DND-41 (cell line): ENCODE measurements around the gene RPL23.

Experiments used
- ATAC-seq: fragments of 200-7000 bp; cut with Tn5 transposase; 3 replicates; pipeline ENCODE4 v1.9.1; 2021; ENCODE audit warnings: low read depth; ENCODE audit not compliant: insufficient read depth
- DNase-seq: peaks from one replicate; pipeline ENCODE4 v3.0.0-alpha.2; 2020
- H2AFZ ChIP-seq: 2 replicates; pipeline ENCODE4 v1.6.0; 2012; ENCODE audit warnings: low read depth, low read length
- H3K27ac ChIP-seq: 2 replicates; pipeline ENCODE4 v1.5.1; 2012; ENCODE audit warnings: low read length, inconsistent platforms
- H3K27me3 ChIP-seq: fragments of 200-600 bp; sonication (generic); 2 replicates; pipeline ENCODE4 v1.6.0; 2012; ENCODE audit warnings: low read length, mild to moderate bottlenecking, inconsistent platforms; ENCODE audit not compliant: insufficient read depth, poor library complexity
- H3K36me3 ChIP-seq: 2 replicates; pipeline ENCODE4 v1.5.1; 2012; ENCODE audit warnings: low read length, inconsistent platforms; ENCODE audit not compliant: insufficient read depth
- H3K4me1 ChIP-seq: 2 replicates; pipeline ENCODE4 v1.5.1; 2012; ENCODE audit warnings: mild to moderate bottlenecking, low read length; ENCODE audit not compliant: insufficient read depth
- H3K4me2 ChIP-seq: 2 replicates; pipeline ENCODE4 v1.6.0; 2012; ENCODE audit warnings: mild to moderate bottlenecking, moderate library complexity, low read length, inconsistent platforms; ENCODE audit not compliant: insufficient read depth
- H3K4me3 ChIP-seq, 2 experiments: fragments of 200-600 bp in 1 of 2; shearing (Covaris generic) in 1 of 2; 2 replicates each; pipeline ENCODE4 v1.5.1; 2012 to 2016; ENCODE audit warnings: inconsistent platforms in 2 of 2, low read length in 2 of 2, mild to moderate bottlenecking in 2 of 2, low read depth in 1 of 2, moderate library complexity in 1 of 2
- H3K79me2 ChIP-seq: 2 replicates; pipeline ENCODE4 v1.6.0; 2012; ENCODE audit warnings: low read length, inconsistent platforms; ENCODE audit not compliant: insufficient read depth
- H3K9ac ChIP-seq: 2 replicates; pipeline ENCODE4 v1.6.0; 2012; ENCODE audit warnings: low read depth, mild to moderate bottlenecking, inconsistent platforms, low read length, moderate library complexity
- H3K9me3 ChIP-seq: 2 replicates; pipeline ENCODE4 v1.5.1; 2012; ENCODE audit warnings: low read length, moderate library complexity, mild to moderate bottlenecking, inconsistent platforms; ENCODE audit not compliant: insufficient read depth, severe bottlenecking
- H4K20me1 ChIP-seq: 2 replicates; pipeline ENCODE4 v1.6.0; 2012; ENCODE audit warnings: low read length; ENCODE audit not compliant: insufficient read depth
- EZH2 ChIP-seq: IDR thresholded peaks from 3 replicates; pipeline ENCODE4 v1.6.1; 2012; ENCODE audit warnings: borderline replicate concordance, low read depth, mild to moderate bottlenecking, moderate library complexity, low read length, inconsistent platforms; ENCODE audit not compliant: severe bottlenecking
- TF ChIP-seq, protein P1 (sequence below): IDR thresholded peaks from 2 replicates; pipeline ENCODE4 v1.5.1; 2012; ENCODE audit warnings: borderline replicate concordance, low read length, moderate library complexity, mild to moderate bottlenecking; ENCODE audit not compliant: poor library complexity, severe bottlenecking; ENCODE audit errors: extremely low read depth

The RPL23 gene

DNA sequence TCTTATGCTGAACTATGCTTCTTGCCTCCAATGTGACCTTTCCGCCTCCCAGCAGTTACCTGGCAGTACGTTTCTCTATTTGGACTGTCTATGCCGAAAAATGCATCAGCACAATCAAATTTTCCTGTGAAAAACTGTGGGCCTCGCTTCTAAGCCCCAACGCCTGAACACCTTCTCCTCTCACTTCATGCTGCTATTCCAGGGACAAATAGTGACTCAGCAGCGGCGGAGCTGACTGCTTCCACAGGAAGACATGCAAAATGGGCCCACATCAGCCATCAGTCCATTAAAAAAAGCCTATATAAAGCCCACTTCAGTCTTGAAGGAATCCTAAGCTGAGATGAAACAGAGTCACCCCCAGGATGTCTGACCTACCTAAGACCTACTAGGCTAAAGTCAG is 43.7 kb downstream of the RPL23 start:
- ATAC-seq, result no peak
- Histone ChIP-seq H3K4me3 (no peak overlapping the region), H2AFZ (no peak overlapping the region), H3K4me2 (no peak overlapping the region), H4K20me1 (no peaks in the 10 kb centered on the region), H3K79me2 (no peaks in the 10 kb centered on the region), H3K4me1 (no peaks in the 10 kb centered on the region), H3K27me3 (no peaks in the 10 kb centered on the region), H3K36me3 (peaks cover 88% of the 10 kb centered on the region), H3K9ac (no peak overlapping the region), H3K9me3 (no peaks in the 10 kb centered on the region), H3K27ac (no peak overlapping the region)
- no peak for DNase-seq
- TF ChIP-seq EZH2, result no peak
- TF ChIP-seq, protein P1, sequence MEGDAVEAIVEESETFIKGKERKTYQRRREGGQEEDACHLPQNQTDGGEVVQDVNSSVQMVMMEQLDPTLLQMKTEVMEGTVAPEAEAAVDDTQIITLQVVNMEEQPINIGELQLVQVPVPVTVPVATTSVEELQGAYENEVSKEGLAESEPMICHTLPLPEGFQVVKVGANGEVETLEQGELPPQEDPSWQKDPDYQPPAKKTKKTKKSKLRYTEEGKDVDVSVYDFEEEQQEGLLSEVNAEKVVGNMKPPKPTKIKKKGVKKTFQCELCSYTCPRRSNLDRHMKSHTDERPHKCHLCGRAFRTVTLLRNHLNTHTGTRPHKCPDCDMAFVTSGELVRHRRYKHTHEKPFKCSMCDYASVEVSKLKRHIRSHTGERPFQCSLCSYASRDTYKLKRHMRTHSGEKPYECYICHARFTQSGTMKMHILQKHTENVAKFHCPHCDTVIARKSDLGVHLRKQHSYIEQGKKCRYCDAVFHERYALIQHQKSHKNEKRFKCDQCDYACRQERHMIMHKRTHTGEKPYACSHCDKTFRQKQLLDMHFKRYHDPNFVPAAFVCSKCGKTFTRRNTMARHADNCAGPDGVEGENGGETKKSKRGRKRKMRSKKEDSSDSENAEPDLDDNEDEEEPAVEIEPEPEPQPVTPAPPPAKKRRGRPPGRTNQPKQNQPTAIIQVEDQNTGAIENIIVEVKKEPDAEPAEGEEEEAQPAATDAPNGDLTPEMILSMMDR, result no peak

DNA sequence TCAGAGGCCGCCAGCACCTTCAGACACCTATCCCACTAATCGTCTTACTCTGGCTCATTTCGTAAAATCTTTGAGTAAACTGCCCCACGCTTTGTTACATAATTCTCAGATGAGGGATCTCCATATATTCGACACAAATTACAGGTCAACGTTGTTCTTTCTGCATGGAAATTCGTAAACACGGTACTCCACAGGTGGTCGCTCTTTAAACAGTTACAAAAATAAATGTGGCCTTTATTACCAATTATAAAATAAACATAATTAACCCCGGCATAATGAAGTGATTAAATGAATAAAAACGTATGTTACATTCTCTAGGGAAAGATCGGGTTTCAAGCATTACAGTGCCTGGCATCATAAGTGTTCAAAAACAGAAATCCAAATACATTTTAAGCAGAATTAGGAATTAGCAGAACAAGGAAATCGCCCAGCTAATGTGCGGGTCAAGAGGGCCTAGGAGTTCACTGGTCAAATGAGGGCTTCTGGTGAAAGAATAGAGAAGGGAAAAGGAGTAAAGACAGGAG is 53.2 kb downstream of the RPL23 start:
- ATAC-seq, result no peak
- H3K36me3 ChIP-seq, result peaks cover 66% of the 10 kb centered on the region
- TF ChIP-seq EZH2, result no peak
- TF ChIP-seq, protein P1, result no peak
- peaks cover 40% of the 10 kb centered on the region for H3K4me1 ChIP-seq
- H3K4me3 ChIP-seq, result peak overlapping the region; percentile 34 to 83; a peak in 3 of 4 replicates
- peak overlapping the region; percentile 86 for H3K27ac ChIP-seq
- H3K9ac ChIP-seq, result peak overlapping the region; percentile 87
- H3K79me2 ChIP-seq, result peaks cover 40% of the 10 kb centered on the region
- H4K20me1 ChIP-seq, result peaks cover 34% of the 10 kb centered on the region
- no peak for DNase-seq
- no peaks in the 10 kb centered on the region for H3K27me3 ChIP-seq
- peak overlapping the region; percentile 70 for H3K4me2 ChIP-seq
- peak overlapping the region; percentile 67 for H2AFZ ChIP-seq
- no peaks in the 10 kb centered on the region for H3K9me3 ChIP-seq

DNA sequence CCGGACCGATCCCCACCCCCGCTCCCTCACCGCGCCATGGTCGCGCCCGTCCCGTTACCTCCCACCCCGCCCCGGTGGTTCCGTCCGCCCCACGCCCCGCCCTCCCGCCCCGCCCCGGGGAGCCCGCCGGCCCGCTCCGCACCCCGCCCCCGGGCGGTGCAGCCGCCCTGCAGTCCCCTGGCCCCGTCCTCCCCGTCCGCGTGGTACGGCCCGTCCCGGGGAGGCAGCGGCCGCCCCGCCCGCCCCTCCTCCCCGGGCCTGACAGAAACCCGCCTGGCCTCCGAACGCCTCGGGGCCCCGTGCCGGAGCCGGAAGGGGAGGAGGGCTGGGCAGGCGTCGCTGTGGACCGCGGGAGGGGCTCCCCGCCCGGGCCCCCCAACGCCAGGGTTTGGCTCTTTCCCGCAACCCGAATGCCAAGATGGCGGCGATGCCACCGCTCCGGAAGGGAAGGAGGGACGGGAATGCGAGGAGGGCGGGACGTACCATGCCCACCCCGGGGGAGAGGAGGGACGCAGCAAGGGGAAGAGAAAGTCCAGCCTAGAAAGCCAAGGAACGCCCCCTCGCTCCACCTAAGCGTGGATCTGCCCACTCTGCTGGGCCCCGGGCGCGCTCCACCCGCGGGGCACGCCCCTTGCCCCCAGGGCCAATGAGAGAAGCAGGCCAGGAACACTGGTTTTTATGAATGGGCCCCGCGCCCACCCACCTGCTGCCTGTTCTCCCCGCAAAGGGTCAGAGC is 53.9 kb downstream of the RPL23 start, which contains the start of gene PIP4K2B:
TSS of gene PIP4K2B (minus strand) at position 56 of the 736 bp plus-strand sequence. CDS start 132 bp downstream, outside the sequence.
- Histone ChIP-seq H3K9ac (peak within 1 kb of the TSS; percentile 87), H3K27ac (peak within 1 kb of the TSS; percentile 86), H4K20me1 (peaks cover 37% of the 10 kb centered on the region), H3K79me2 (peaks cover 45% of the 10 kb centered on the region), H3K9me3 (no peaks in the 10 kb centered on the region), H3K27me3 (no peaks in the 10 kb centered on the region), H3K36me3 (peaks cover 63% of the 10 kb centered on the region), H3K4me3 (peak within 1 kb of the TSS; percentile 76 to 83), H3K4me2 (peak within 1 kb of the TSS; percentile 86), H2AFZ (peak within 1 kb of the TSS; percentile 79), H3K4me1 (peaks cover 40% of the 10 kb centered on the region)
- TF ChIP-seq, protein P1, result no peak
- TF ChIP-seq EZH2, result no peak
- peak; percentile 96 for DNase-seq
- peak; percentile 88 for ATAC-seq
